PC-9 (cell line): ENCODE results near the gene ZSCAN30. TPM values are rescaled to one million over a fixed set of nuclear protein-coding genes. Genes with fewer than 3 reads are reported as not detected.

ENCODE experiments used
- BruUV-seq: library from RNA; stranded (reverse); fragments of 400-500 nt; replicated peaks from 2 replicates; lab custom pipeline; 2021; lab: Mats Ljungman, UMichigan
- CTCF ChIA-PET: fragments of 300-600 bp; sonication (Branson Sonifier 250); formaldehyde crosslinking; loops from one replicate; lab custom pipeline; 2022; ENCODE audit warnings: antibody characterized with exemption; lab: Charles Lee
- POLR2A ChIA-PET: fragments of 300-600 bp; sonication (Branson Sonifier 250); formaldehyde crosslinking; loops from one replicate; lab custom pipeline; 2022; ENCODE audit warnings: antibody characterized with exemption; ENCODE audit not compliant: unreplicated experiment; lab: Charles Lee
- DNase-seq, 2 experiments: peaks; one replicate each; pipeline versions ENCODE4 v3.0.0 to v3.0.0-alpha.2; 2015 to 2022; ENCODE audit warnings: mixed read lengths in 1 of 2
- H2AFZ ChIP-seq: fragments of 200-600 bp; sonication (generic); 2 replicates; pipeline ENCODE4 v1.8.1; 2017; ENCODE audit warnings: antibody characterized with exemption
- H3F3A ChIP-seq: fragments of 200-600 bp; sonication (generic); 2 replicates; pipeline ENCODE4 v1.8.1; 2017; ENCODE audit warnings: antibody characterized with exemption, mild to moderate bottlenecking, low read depth; ENCODE audit not compliant: insufficient read depth
- H3K27ac ChIP-seq: fragments of 200-600 bp; sonication (generic); 2 replicates; pipeline ENCODE4 v1.6.1; 2016; ENCODE audit warnings: mixed run types
- H3K27me3 ChIP-seq: fragments of 200-600 bp; sonication (generic); 2 replicates; pipeline ENCODE4 v1.6.1; 2016; ENCODE audit warnings: low read depth, mixed run types; ENCODE audit not compliant: insufficient read depth
- H3K36me3 ChIP-seq: fragments of 200-600 bp; sonication (generic); 2 replicates; pipeline ENCODE4 v1.6.1; 2016; ENCODE audit warnings: low read depth, mixed run types
- H3K4me1 ChIP-seq: fragments of 200-600 bp; sonication (generic); replicated peaks from 2 replicates; pipeline ENCODE4 v1.6.1; 2016; ENCODE audit warnings: mixed run types; ENCODE audit not compliant: insufficient read depth
- H3K4me2 ChIP-seq: fragments of 200-600 bp; sonication (generic); 2 replicates; pipeline ENCODE4 v1.6.1; 2017; ENCODE audit warnings: mixed run types
- H3K4me3 ChIP-seq: fragments of 200-600 bp; sonication (generic); 2 replicates; pipeline ENCODE4 v1.6.1; 2016; ENCODE audit warnings: mixed run types
- H3K79me2 ChIP-seq: fragments of 200-600 bp; sonication (generic); 2 replicates; pipeline ENCODE4 v1.6.1; 2017; ENCODE audit warnings: low read depth, mixed run types
- H3K9me2 ChIP-seq: fragments of 200-600 bp; sonication (generic); 2 replicates; pipeline ENCODE4 v1.8.1; 2017; ENCODE audit warnings: mild to moderate bottlenecking; ENCODE audit not compliant: insufficient read depth
- H3K9me3 ChIP-seq: fragments of 200-600 bp; sonication (generic); 2 replicates; pipeline ENCODE4 v1.8.1; 2016; ENCODE audit warnings: low read depth; ENCODE audit not compliant: insufficient read depth
- H4K20me1 ChIP-seq: fragments of 200-600 bp; sonication (generic); 2 replicates; pipeline ENCODE4 v1.8.1; 2017; ENCODE audit not compliant: insufficient read depth
- EZH2 ChIP-seq: fragments of 200-600 bp; sonication (generic); IDR thresholded peaks from 2 replicates; pipeline ENCODE4 v1.8.0; 2017; ENCODE audit warnings: antibody characterized with exemption, low read depth
- intact Hi-C: fragments of 100-400 bp; cut with micrococcal nuclease; formaldehyde crosslinking; loops from one replicate; pipeline ENCODE4 v1.10.0; 2022; ENCODE audit not compliant: unreplicated experiment
- total RNA-seq: library from RNA; stranded (reverse); gene quantifications from 2 replicates; pipeline ENCODE4 v1.2.3, GENCODE V29; 2021
- TF ChIP-seq, protein P1 (sequence below): fragments of 200-600 bp; sonication (generic); conservative IDR thresholded peaks from 2 replicates; pipeline ENCODE4 v1.6.1; 2017; ENCODE audit warnings: mixed run types, antibody characterized with exemption, mild to moderate bottlenecking, moderate library complexity

The ZSCAN30 gene
- total RNA-seq, 1 experiment from 2014 or later = 18.5 TPM

DNA sequence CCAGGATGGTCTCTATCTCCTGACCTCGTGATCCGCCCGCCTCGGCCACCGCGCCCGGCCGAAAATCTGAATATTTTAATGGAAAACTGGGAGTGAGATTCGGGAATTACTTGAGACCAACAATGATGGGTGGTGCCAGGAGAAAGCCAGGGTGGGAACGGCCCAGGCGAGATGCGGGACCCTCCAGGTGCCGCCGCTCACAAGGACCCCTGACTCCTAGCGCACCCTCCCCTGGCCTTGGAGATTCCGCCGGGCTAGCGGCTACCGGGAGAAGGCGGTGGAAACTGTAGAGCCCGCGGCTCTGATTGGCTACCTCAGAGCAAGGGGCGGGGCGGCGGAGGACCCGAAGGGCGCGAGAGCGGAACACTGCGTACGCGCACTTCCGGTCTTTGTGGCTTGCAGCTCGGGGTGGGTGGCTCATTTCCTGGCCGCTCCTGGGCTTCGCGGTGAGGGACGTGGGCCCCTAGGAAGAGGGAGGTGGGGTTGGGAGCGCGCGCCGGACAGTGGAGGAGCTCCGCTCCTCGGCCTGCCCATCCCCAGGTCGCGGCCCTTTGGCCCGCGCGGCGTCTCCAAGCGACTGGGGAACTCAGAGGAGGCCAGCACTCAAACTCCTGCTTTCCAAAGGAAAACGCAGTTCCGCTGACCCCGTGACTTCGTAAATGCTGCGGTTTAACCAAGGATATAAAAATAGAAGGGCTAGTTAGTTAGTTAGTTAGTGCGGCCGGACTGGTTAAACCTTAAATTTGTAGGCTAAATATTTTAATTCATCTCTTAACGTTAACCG is 49.2 kb downstream of the ZSCAN30 start, which contains the start of gene ZNF397:
Gene ZNF397 (plus strand): TSS at position 371 of the 784 bp plus-strand sequence. CDS start 1,437 bp downstream, outside the sequence.
- TF ChIP-seq EZH2 = no peak
- TF ChIP-seq, protein P1, sequence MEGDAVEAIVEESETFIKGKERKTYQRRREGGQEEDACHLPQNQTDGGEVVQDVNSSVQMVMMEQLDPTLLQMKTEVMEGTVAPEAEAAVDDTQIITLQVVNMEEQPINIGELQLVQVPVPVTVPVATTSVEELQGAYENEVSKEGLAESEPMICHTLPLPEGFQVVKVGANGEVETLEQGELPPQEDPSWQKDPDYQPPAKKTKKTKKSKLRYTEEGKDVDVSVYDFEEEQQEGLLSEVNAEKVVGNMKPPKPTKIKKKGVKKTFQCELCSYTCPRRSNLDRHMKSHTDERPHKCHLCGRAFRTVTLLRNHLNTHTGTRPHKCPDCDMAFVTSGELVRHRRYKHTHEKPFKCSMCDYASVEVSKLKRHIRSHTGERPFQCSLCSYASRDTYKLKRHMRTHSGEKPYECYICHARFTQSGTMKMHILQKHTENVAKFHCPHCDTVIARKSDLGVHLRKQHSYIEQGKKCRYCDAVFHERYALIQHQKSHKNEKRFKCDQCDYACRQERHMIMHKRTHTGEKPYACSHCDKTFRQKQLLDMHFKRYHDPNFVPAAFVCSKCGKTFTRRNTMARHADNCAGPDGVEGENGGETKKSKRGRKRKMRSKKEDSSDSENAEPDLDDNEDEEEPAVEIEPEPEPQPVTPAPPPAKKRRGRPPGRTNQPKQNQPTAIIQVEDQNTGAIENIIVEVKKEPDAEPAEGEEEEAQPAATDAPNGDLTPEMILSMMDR = no peak
- DNase-seq = peak; percentile 80 to 87
- Histone ChIP-seq H3K4me3 (peak within 1 kb of the TSS; percentile 92), H3K36me3 (peaks cover 29% of the 10 kb centered on the region), H3K4me1 (no peaks in the 10 kb centered on the region; the same call in 1 of the 2 replicates), H4K20me1 (no peaks in the 10 kb centered on the region), H3K79me2 (peaks cover 13% of the 10 kb centered on the region; the same call in 1 of the 2 replicates), H3K27me3 (no peaks in the 10 kb centered on the region), H3K9me3 (peaks cover 18% of the 10 kb centered on the region), H3K27ac (peak within 1 kb of the TSS; percentile 67), H3F3A (0 out of 2 replicates have a peak, but pooled peaks cover 3% of the 10 kb centered on the region), H2AFZ (peak within 1 kb of the TSS; percentile 100), H3K9me2 (no peaks in the 10 kb centered on the region), H3K4me2 (peak within 1 kb of the TSS; percentile 96)
- ChIA-PET CTCF (interaction anchor here (1.0 kb wide), 1 partner anchor 9 kb away, joined by 3 read pairs; no protein-coding TSS in a partner anchor), POLR2A (interaction anchor here (0.6 to 0.9 kb wide), 3 partner anchors 272 to 1609 kb away, joined by 3 to 23 read pairs (median 13); no protein-coding TSS in a partner anchor)
- intact Hi-C loops = loop anchor here (10.0 kb wide), 1 partner anchor 104 kb away; the partner anchor contains the start of gene ZNF24
- TSS peak; percentile 37 for BruUV-seq

DNA sequence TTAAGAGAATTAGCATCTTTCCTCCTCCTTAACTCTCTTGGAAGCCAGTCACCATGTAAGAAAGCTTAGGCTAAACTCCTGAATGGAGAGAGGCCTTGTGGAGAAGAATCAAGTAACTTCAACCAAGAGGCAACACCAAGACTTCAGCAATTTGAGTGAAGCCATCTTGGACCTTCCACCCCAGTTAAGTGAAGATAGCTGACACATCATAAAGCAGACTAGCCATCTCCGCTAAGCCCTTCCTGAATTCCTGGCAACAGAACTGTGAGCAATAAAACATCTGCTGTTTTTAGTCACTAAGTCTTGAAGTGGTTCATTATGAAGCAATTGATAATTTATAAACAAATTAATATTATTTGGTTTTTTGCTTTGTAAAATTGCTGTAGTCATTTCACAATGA is 50.7 kb downstream of the ZSCAN30 start:
- Histone ChIP-seq H3K27me3 (no peaks in the 10 kb centered on the region), H3K79me2 (peaks cover 13% of the 10 kb centered on the region; the same call in 1 of the 2 replicates), H4K20me1 (no peaks in the 10 kb centered on the region), H3K4me1 (no peaks in the 10 kb centered on the region; the same call in 1 of the 2 replicates), H3K9me3 (peaks cover 9% of the 10 kb centered on the region), H3K4me3 (no peak overlapping the region), H3K9me2 (no peaks in the 10 kb centered on the region), H3K27ac (no peak overlapping the region), H3K4me2 (no peak overlapping the region), H3F3A (0 out of 2 replicates have a peak, but pooled peaks cover 3% of the 10 kb centered on the region), H3K36me3 (peaks cover 19% of the 10 kb centered on the region), H2AFZ (no peak overlapping the region)
- no TSS peak for BruUV-seq
- ChIA-PET POLR2A (no interaction called here), CTCF (interaction anchor here (1.0 kb wide), 1 partner anchor 8 kb away, joined by 3 read pairs; no protein-coding TSS in a partner anchor)
- TF ChIP-seq EZH2 = no peak
- TF ChIP-seq, protein P1 = no peak
- intact Hi-C loops = no loop called here
- no peak for DNase-seq

DNA sequence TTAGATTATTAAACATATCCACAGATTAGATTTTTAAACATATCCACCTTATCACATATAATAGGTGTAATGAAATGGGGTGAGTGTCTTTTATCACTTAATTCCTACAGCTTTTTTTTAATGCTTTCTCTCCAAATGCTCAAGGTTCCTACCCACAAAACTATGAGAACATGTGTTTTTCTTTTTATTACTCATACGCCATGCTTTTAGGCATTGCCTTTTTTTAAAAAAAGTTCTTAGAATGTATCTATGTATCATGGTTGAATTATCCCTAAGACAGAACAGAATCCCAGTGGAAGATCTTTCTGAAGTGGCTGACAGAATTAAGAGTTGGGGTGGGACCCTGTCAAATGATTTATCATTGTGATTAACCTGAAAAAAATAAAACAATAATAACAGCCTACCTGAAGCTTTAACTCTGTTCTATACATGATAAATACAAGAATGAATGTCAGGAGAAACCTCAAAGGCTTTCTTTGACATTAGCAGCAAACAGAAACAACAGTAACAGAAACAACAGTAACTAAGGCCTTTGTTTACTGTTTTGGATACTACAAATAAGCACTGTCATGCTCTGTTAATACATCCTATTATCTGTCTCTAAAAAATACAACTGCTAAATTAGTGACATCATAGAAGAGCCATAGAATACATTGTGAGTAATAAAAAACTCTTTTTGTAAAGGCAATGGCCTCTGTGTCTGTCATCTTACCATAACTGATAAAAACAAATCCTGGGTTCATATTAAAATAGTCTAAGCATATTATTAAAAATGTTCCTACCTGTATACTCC is 53.3 kb downstream of the ZSCAN30 start:
- ChIA-PET CTCF (no interaction called here), POLR2A (no interaction called here)
- intact Hi-C loops = no loop called here
- no peak for TF ChIP-seq EZH2
- TF ChIP-seq, protein P1 = no peak
- no peaks in the 10 kb centered on the region; the same call in 1 of the 2 replicates for H3K4me1 ChIP-seq
- H3K4me2 ChIP-seq = no peak overlapping the region
- H3K4me3 ChIP-seq = no peak overlapping the region
- H3K27ac ChIP-seq = no peak overlapping the region
- no peaks in the 10 kb centered on the region for H3K36me3 ChIP-seq
- BruUV-seq = no TSS peak
- H3K9me3 ChIP-seq = no peaks in the 10 kb centered on the region
- no peak for DNase-seq
- H3K9me2 ChIP-seq = no peaks in the 10 kb centered on the region
- H4K20me1 ChIP-seq = no peaks in the 10 kb centered on the region
- H3F3A ChIP-seq = 0 out of 2 replicates have a peak, but pooled peaks cover 3% of the 10 kb centered on the region
- peaks cover 4% of the 10 kb centered on the region; the same call in 1 of the 2 replicates for H3K79me2 ChIP-seq
- H3K27me3 ChIP-seq = no peaks in the 10 kb centered on the region
- no peak overlapping the region for H2AFZ ChIP-seq
